Fibroblast of lung (primary cell): Measurements from ENCODE around the gene C20orf96. TPM values are rescaled to one million over a fixed set of nuclear protein-coding genes. Genes with fewer than 3 reads are reported as not detected.

ENCODE experiments used
- DNase-seq, 2 donors: peaks; one replicate each; pipeline versions ENCODE4 v3.0.0 to v3.0.0-alpha.2; 2010; ENCODE audit warnings: low read depth in 2 of 2
- H2AFZ ChIP-seq: 2 replicates; pipeline ENCODE4 v1.5.1; 2012; ENCODE audit warnings: low read length, control low read depth, inconsistent platforms
- H3K27ac ChIP-seq: 2 replicates; pipeline ENCODE4 v1.5.1; 2011; ENCODE audit warnings: low read length, control low read depth; ENCODE audit not compliant: insufficient read depth
- H3K27me3 ChIP-seq: 2 replicates; pipeline ENCODE4 v1.5.1; 2011; ENCODE audit warnings: mild to moderate bottlenecking, low read length; ENCODE audit not compliant: control insufficient read depth, insufficient read depth
- H3K36me3 ChIP-seq: 2 replicates; pipeline ENCODE4 v1.5.1; 2011; ENCODE audit warnings: low read length; ENCODE audit not compliant: control insufficient read depth, insufficient read depth
- H3K4me1 ChIP-seq: 2 replicates; pipeline ENCODE4 v1.5.1; 2011; ENCODE audit warnings: low read length; ENCODE audit not compliant: control insufficient read depth, insufficient read depth; ENCODE audit errors: extremely low read depth
- H3K4me2 ChIP-seq: 2 replicates; pipeline ENCODE4 v1.5.1; 2011; ENCODE audit warnings: low read length, control low read depth; ENCODE audit not compliant: insufficient read depth; ENCODE audit errors: extremely low read depth
- H3K4me3 ChIP-seq, 4 experiments: fragments of 200-600 bp in 1 of 4; sonication (generic) in 1 of 4; replicated peaks in 1 of 4; 2 replicates each; pipeline ENCODE4 v1.5.1; 2011 to 2016; ENCODE audit warnings: low read length in 4 of 4, low read depth in 3 of 4, mild to moderate bottlenecking in 3 of 4, control low read depth in 2 of 4, inconsistent platforms in 1 of 4, mixed read lengths in 1 of 4; ENCODE audit not compliant: insufficient read depth in 1 of 4; ENCODE audit errors: control extremely low read depth in 1 of 4
- H3K79me2 ChIP-seq: 2 replicates; pipeline ENCODE4 v1.5.1; 2012; ENCODE audit warnings: mild to moderate bottlenecking, low read length, inconsistent platforms; ENCODE audit not compliant: control insufficient read depth, insufficient read depth
- H3K9ac ChIP-seq: 2 replicates; pipeline ENCODE4 v1.5.1; 2011; ENCODE audit warnings: mild to moderate bottlenecking, low read length, control low read depth; ENCODE audit not compliant: insufficient read depth
- H3K9me3 ChIP-seq: 2 replicates; pipeline ENCODE4 v1.5.1; 2012; ENCODE audit warnings: low read depth, low read length; ENCODE audit not compliant: control insufficient read depth, insufficient read depth
- H4K20me1 ChIP-seq: 2 replicates; pipeline ENCODE4 v1.5.1; 2011; ENCODE audit warnings: low read length; ENCODE audit not compliant: control insufficient read depth, insufficient read depth; ENCODE audit errors: extremely low read depth
- CTCF ChIP-seq, 2 donors: IDR thresholded peaks in 1 of 2; conservative IDR thresholded peaks in 1 of 2; 1 replicate in 1 of 2; 2 replicates in 1 of 2; pipeline ENCODE4 v1.5.1; 2011 to 2012; ENCODE audit warnings: low read length in 2 of 2, control low read depth in 1 of 2, inconsistent platforms in 1 of 2, low read depth in 1 of 2, mild to moderate bottlenecking in 1 of 2
- EZH2 ChIP-seq: IDR thresholded peaks from 2 replicates; pipeline ENCODE4 v1.5.1; 2012; ENCODE audit warnings: low read length, control low read depth, mild to moderate bottlenecking; ENCODE audit errors: missing control alignments
- polyA plus RNA-seq, 2 donors: library from polyadenylated mRNA; depleted of rRNA in 1 of 2; stranded (reverse) in 1 of 2; unstranded in 1 of 2; fragments of >200 nt; gene quantifications; 2 replicates each; pipeline ENCODE4 v1.2.1, GENCODE V29; 2011 to 2012; ENCODE audit warnings: missing spikeins in 1 of 2
- total RNA-seq: library from RNA; depleted of rRNA; stranded (reverse); fragments of >200 nt; gene quantifications from 2 replicates; pipeline ENCODE4 v1.2.1, GENCODE V29; 2014

Gene C20orf96
- total and polyA plus RNA-seq, 2 donors (not counting 1 experiment from before 2014, with no cell fraction given) = 4.8 to 8.9 TPM

DNA sequence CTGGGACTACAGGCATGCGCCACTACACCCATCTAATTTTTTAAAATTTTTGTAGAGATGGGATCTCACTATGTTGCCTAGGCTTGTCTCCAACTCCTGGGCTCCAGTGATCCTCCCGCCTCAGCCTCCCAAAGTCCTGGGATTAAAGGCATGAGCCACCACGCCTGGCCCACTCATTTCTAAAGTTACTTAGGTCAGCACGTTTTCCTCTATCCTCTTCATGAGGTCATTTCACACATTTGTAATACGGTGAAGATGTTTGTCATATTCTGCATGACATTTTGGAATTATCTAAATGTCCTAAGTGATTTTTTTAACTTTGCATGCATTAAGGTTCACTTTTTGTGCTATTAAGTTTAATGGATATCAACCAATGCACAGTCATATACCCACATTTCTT is 22.9 kb upstream of the C20orf96 start:
- no peak overlapping the region for H3K4me2 ChIP-seq
- no peaks in the 10 kb centered on the region for H3K27me3 ChIP-seq
- no peak overlapping the region for H3K27ac ChIP-seq
- H3K36me3 ChIP-seq = no peaks in the 10 kb centered on the region
- no peaks in the 10 kb centered on the region for H3K9me3 ChIP-seq
- no peak overlapping the region for H2AFZ ChIP-seq
- H3K79me2 ChIP-seq = no peaks in the 10 kb centered on the region
- TF ChIP-seq EZH2 (no peak), CTCF (conservative IDR thresholded peaks at IDR 0.05 in 1 of 2, IDR thresholded peaks at IDR 0.05 in 1 of 2; ENCODE audit: low read depth in 1 of 2, low read length in 2 of 2) (no peak)
- no peak for DNase-seq
- H3K4me1 ChIP-seq = peaks cover 11% of the 10 kb centered on the region
- no peak overlapping the region for H3K9ac ChIP-seq
- H3K4me3 ChIP-seq = no peak overlapping the region
- H4K20me1 ChIP-seq = no peaks in the 10 kb centered on the region

DNA sequence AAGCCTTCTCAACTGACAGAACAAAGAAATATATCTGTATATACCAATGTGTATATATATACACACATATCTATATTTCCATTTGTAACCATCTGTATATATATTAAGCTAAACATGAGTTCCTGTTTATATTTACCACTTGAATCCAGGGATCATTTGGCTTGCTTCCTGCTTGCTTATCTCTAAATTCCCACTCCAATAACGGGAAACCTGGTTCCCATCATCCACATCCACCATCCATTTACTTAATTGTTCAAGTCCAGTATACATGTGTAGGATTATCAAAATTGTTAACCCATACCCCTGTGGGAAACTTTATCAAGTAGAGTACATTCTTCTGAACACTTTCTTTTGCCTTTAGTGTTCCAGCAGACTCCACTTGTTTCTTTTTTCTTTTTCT is 22.3 kb upstream of the C20orf96 start:
- Histone ChIP-seq H3K9ac (no peak overlapping the region), H3K36me3 (no peaks in the 10 kb centered on the region), H3K27me3 (no peaks in the 10 kb centered on the region), H3K4me1 (peaks cover 11% of the 10 kb centered on the region), H4K20me1 (no peaks in the 10 kb centered on the region), H3K4me3 (no peak overlapping the region), H2AFZ (no peak overlapping the region), H3K9me3 (no peaks in the 10 kb centered on the region), H3K4me2 (no peak overlapping the region), H3K27ac (no peak overlapping the region), H3K79me2 (no peaks in the 10 kb centered on the region)
- no peak for DNase-seq
- TF ChIP-seq CTCF (conservative IDR thresholded peaks at IDR 0.05 in 1 of 2, IDR thresholded peaks at IDR 0.05 in 1 of 2; ENCODE audit: low read depth in 1 of 2, low read length in 2 of 2) = no peak
- no peak for TF ChIP-seq EZH2

DNA sequence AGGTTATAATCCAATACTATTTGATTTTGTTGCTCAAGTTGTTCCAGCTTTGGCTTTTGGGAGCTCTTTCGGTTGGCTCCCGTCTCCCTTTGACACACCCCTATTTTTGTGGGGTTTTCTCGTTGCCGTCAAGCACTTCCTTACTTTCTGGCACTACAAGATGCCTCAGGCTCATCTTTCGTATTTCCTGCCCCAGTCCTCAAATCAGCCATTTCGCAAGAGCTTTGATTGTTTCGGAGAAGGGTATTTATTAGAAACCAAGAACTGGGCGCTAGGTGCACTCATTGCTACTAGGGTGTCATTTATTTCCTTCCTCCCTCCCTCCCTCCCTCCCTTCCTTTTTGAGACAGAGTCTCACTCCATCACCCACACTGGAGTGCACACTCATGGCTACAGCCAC is 21.5 kb upstream of the C20orf96 start:
- Histone ChIP-seq H2AFZ (no peak overlapping the region), H3K27me3 (no peaks in the 10 kb centered on the region), H3K36me3 (no peaks in the 10 kb centered on the region), H3K79me2 (no peaks in the 10 kb centered on the region), H3K9ac (no peak overlapping the region), H3K4me2 (no peak overlapping the region), H4K20me1 (no peaks in the 10 kb centered on the region), H3K4me1 (peaks cover 11% of the 10 kb centered on the region), H3K9me3 (no peaks in the 10 kb centered on the region), H3K27ac (no peak overlapping the region), H3K4me3 (no peak overlapping the region)
- TF ChIP-seq CTCF (conservative IDR thresholded peaks at IDR 0.05 in 1 of 2, IDR thresholded peaks at IDR 0.05 in 1 of 2; ENCODE audit: low read depth in 1 of 2, low read length in 2 of 2) (no peak), EZH2 (no peak)
- DNase-seq = no peak
